B cell (primary cell): ENCODE results near the gene PRXL2A. TPM values are rescaled to one million over a fixed set of nuclear protein-coding genes. Genes with fewer than 3 reads are reported as not detected.

ENCODE experiments used
- ATAC-seq: fragments of 200-7000 bp; cut with Tn5 transposase; one replicate; pipeline ENCODE4 v1.10.0; 2021; ENCODE audit warnings: low read depth, mild to moderate bottlenecking, moderate number of reproducible peaks, moderate library complexity
- CTCF ChIA-PET: fragments of 350-600 bp; sonication (Branson Sonifier 250); formaldehyde crosslinking; loops from one replicate; lab custom pipeline; 2021; ENCODE audit warnings: antibody characterized with exemption, inconsistent platforms; lab: Charles Lee
- POLR2A ChIA-PET: fragments of 350-600 bp; sonication (Branson Sonifier 250); formaldehyde crosslinking; loops from one replicate; lab custom pipeline; 2021; ENCODE audit warnings: antibody characterized with exemption; lab: Charles Lee
- DNase-seq: peaks from one replicate; pipeline ENCODE4 v3.0.0; 2013
- H2AFZ ChIP-seq: 2 replicates; pipeline ENCODE4 v1.6.1; 2012; ENCODE audit warnings: mild to moderate bottlenecking, low read depth, low read length; ENCODE audit not compliant: insufficient read depth, poor library complexity, severe bottlenecking
- H3K27ac ChIP-seq, 2 donors: 1 replicate in 1 of 2; 2 replicates in 1 of 2; pipeline ENCODE4 v1.5.1; 2012 to 2013; ENCODE audit warnings: low read length in 2 of 2, mild to moderate bottlenecking in 2 of 2, moderate library complexity in 1 of 2
- H3K27me3 ChIP-seq, 4 experiments: fragments of 200-600 bp in 1 of 4; sonication (generic) in 1 of 4; replicated peaks in 1 of 4; 1 replicate in 2 of 4; 2 replicates in 2 of 4; pipeline versions ENCODE4 v1.6.1 to v1.7.0; 2013 to 2016; ENCODE audit warnings: low read length in 3 of 4, mild to moderate bottlenecking in 2 of 4, mixed read lengths in 1 of 4, moderate library complexity in 1 of 4; ENCODE audit not compliant: insufficient read depth in 4 of 4, control insufficient read depth in 3 of 4; ENCODE audit errors: control extremely low read depth in 1 of 4
- H3K36me3 ChIP-seq, 2 experiments: replicated peaks in 1 of 2; 1 replicate in 1 of 2; 2 replicates in 1 of 2; pipeline versions ENCODE4 v1.6.1 to v1.7.1; 2013; ENCODE audit warnings: low read length in 1 of 2; ENCODE audit not compliant: insufficient read depth in 2 of 2, control insufficient read depth in 1 of 2; ENCODE audit errors: control extremely low read depth in 1 of 2, extremely low read depth in 1 of 2
- H3K4me1 ChIP-seq, 2 donors: fragments of 200-600 bp in 1 of 2; sonication (generic) in 1 of 2; 1 replicate in 1 of 2; 2 replicates in 1 of 2; pipeline versions ENCODE4 v1.5.1 to v1.6.1; 2013 to 2017; ENCODE audit warnings: low read length in 2 of 2; ENCODE audit not compliant: control insufficient read depth in 2 of 2, insufficient read depth in 2 of 2
- H3K4me2 ChIP-seq: replicated peaks from 2 replicates; pipeline ENCODE3; 2012; ENCODE audit warnings: mild to moderate bottlenecking, low read depth, low read length; ENCODE audit not compliant: poor library complexity, severe bottlenecking
- H3K4me3 ChIP-seq, 5 experiments: fragments of 200-600 bp in 1 of 5; sonication (generic) in 1 of 5; 1 replicate in 3 of 5; 2 replicates in 2 of 5; pipeline versions ENCODE4 v1.5.1 to v1.7.0; 2011 to 2016; ENCODE audit warnings: low read length in 4 of 5, mild to moderate bottlenecking in 4 of 5, low read depth in 2 of 5, control low read depth in 1 of 5, moderate library complexity in 1 of 5; ENCODE audit not compliant: insufficient read depth in 1 of 5; ENCODE audit errors: control extremely low read depth in 1 of 5, extremely low read depth in 1 of 5
- H3K79me2 ChIP-seq: fragments of 200-600 bp; sonication (generic); one replicate; pipeline ENCODE4 v1.6.0; 2016; ENCODE audit warnings: low read length; ENCODE audit not compliant: control insufficient read depth, insufficient read depth
- H3K9ac ChIP-seq: fragments of 200-600 bp; sonication (generic); 2 replicates; pipeline ENCODE4 v1.6.1; 2017; ENCODE audit warnings: mild to moderate bottlenecking, low read length, moderate library complexity
- H3K9me3 ChIP-seq, 3 donors: one replicate each; pipeline versions ENCODE4 v1.6.1 to v1.7.1; 2013; ENCODE audit warnings: low read length in 2 of 3; ENCODE audit not compliant: control insufficient read depth in 2 of 3, insufficient read depth in 1 of 3; ENCODE audit errors: control extremely low read depth in 1 of 3
- H4K20me1 ChIP-seq: 2 replicates; pipeline ENCODE4 v1.6.0; 2012; ENCODE audit warnings: mild to moderate bottlenecking, low read length; ENCODE audit not compliant: insufficient read depth, control insufficient read depth, poor library complexity, severe bottlenecking
- H3K27ac Mint-ChIP-seq: one replicate; pipeline ENCODE4 v1.8.0; 2021; ENCODE audit warnings: mixed read lengths
- H3K27me3 Mint-ChIP-seq: one replicate; pipeline ENCODE4 v1.8.0; 2021; ENCODE audit warnings: mixed read lengths
- H3K4me1 Mint-ChIP-seq: one replicate; pipeline ENCODE4 v1.8.0; 2021; ENCODE audit warnings: mixed read lengths
- H3K4me3 Mint-ChIP-seq: one replicate; pipeline ENCODE4 v1.8.0; 2021; ENCODE audit warnings: mixed read lengths
- H3K9me3 Mint-ChIP-seq: one replicate; pipeline ENCODE4 v1.8.0; 2022; ENCODE audit warnings: mixed read lengths; ENCODE audit not compliant: insufficient read depth
- EZH2 ChIP-seq: IDR thresholded peaks from 2 replicates; pipeline ENCODE4 v1.6.1; 2012; ENCODE audit warnings: borderline replicate concordance, low read depth, mild to moderate bottlenecking, moderate library complexity, low read length; ENCODE audit not compliant: insufficient read depth, poor library complexity, severe bottlenecking
- WGBS: methylation state at CpG from one replicate; pipeline ENCODE4 v1.1.5; 2013; ENCODE audit warnings: missing lambda C conversion rate; ENCODE audit not compliant: insufficient coverage; 5-methylcytosine and 5-hydroxymethylcytosine counted together
- intact Hi-C: fragments of 100-400 bp; cut with micrococcal nuclease; formaldehyde crosslinking; loops from one replicate; pipeline ENCODE4 v1.10.0; 2022
- polyA plus RNA-seq: library from polyadenylated mRNA; depleted of rRNA; stranded (reverse); fragments of >200 nt; gene quantifications from 2 replicates; pipeline ENCODE4 v1.2.3, GENCODE V29; 2012
- total RNA-seq, 2 donors: library from RNA; stranded (reverse); fragments of 120-200 nt in 1 of 2; gene quantifications; 1 replicate in 1 of 2; 2 replicates in 1 of 2; pipeline versions ENCODE4 v1.2.3 to v1.2.4, GENCODE V29; 2013 to 2022
- TF ChIP-seq, protein P1 (sequence below): fragments of 200-600 bp; IDR thresholded peaks from one replicate; pipeline ENCODE4 v1.8.0; 2022; ENCODE audit warnings: antibody characterized with exemption, mild to moderate bottlenecking

Gene PRXL2A
- total and polyA plus RNA-seq, 2 donors (not counting 1 experiment from before 2014, with no cell fraction given): 2.8 to 9.4 TPM

DNA sequence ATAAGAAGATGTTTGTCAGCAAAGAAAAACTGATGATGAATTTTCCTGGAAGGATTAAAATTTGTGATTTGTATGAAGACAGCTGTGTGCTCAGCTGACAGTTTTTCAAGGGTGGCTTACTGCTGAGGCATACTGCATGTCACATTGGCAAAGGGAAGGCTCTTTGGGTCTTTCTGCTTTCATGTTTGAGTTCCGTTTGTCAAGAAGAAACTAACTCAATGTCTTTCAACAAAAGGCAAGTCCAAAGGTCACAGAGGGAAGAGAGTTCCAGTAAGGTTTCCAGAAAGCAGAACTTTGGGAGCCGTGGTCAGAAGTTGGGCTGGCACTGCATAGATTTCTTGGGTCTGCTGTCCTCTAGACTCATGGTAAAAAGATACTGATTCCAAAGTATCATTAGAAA is 34.8 kb upstream of the PRXL2A start:
- no peak overlapping the region for H2AFZ ChIP-seq
- H3K27ac Mint-ChIP-seq: no peak overlapping the region
- no peak overlapping the region for H3K4me3 ChIP-seq
- H3K79me2 ChIP-seq: no peaks in the 10 kb centered on the region
- TF ChIP-seq, protein P1, sequence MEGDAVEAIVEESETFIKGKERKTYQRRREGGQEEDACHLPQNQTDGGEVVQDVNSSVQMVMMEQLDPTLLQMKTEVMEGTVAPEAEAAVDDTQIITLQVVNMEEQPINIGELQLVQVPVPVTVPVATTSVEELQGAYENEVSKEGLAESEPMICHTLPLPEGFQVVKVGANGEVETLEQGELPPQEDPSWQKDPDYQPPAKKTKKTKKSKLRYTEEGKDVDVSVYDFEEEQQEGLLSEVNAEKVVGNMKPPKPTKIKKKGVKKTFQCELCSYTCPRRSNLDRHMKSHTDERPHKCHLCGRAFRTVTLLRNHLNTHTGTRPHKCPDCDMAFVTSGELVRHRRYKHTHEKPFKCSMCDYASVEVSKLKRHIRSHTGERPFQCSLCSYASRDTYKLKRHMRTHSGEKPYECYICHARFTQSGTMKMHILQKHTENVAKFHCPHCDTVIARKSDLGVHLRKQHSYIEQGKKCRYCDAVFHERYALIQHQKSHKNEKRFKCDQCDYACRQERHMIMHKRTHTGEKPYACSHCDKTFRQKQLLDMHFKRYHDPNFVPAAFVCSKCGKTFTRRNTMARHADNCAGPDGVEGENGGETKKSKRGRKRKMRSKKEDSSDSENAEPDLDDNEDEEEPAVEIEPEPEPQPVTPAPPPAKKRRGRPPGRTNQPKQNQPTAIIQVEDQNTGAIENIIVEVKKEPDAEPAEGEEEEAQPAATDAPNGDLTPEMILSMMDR: no peak
- TF ChIP-seq EZH2: no peak
- ATAC-seq (no peak), DNase-seq (no peak)
- no peaks in the 10 kb centered on the region for H4K20me1 ChIP-seq
- H3K4me3 Mint-ChIP-seq: no peak overlapping the region
- H3K27ac ChIP-seq: no peak overlapping the region
- intact Hi-C loops: no loop called here
- POLR2A ChIA-PET: no interaction called here
- H3K9ac ChIP-seq: no peak overlapping the region
- no peaks in the 10 kb centered on the region for H3K27me3 ChIP-seq
- peaks cover 3% of the 10 kb centered on the region for H3K27me3 Mint-ChIP-seq
- WGBS: no CpG with 5 or more reads among the region's 2 CpGs
- no peaks in the 10 kb centered on the region for H3K9me3 Mint-ChIP-seq
- CTCF ChIA-PET: interaction anchor here (0.8 to 3.8 kb wide), 2 partner anchors 132 to 290 kb away, joined by 3 to 16 read pairs; no protein-coding TSS in a partner anchor
- no peak overlapping the region for H3K4me2 ChIP-seq
- no peaks in the 10 kb centered on the region for H3K9me3 ChIP-seq
- peaks cover 4% of the 10 kb centered on the region for H3K4me1 Mint-ChIP-seq
- H3K4me1 ChIP-seq: no peaks in the 10 kb centered on the region
- no peaks in the 10 kb centered on the region for H3K36me3 ChIP-seq

DNA sequence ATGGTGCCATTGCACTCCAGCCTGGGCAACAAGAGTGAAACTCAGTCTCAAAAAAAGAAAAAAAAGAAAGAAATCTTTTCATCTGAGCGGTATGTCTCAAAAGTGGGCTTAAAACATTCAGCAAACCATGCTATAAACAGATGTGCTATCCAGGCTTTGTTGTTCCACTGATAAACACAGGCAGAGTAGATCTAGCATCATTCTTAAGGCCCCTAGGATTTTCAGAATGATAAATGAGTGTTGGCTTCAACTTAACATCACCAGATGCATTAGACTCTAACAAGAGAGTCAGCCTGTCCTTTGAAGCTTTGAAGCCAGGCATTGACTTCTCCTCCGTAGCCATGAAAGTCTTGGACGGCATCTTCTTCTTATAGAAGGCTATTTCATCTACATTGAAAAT is 28.6 kb upstream of the PRXL2A start:
- Mint-ChIP-seq H3K27me3 (peaks cover 5% of the 10 kb centered on the region), H3K27ac (no peak overlapping the region), H3K4me1 (peaks cover 8% of the 10 kb centered on the region), H3K4me3 (no peak overlapping the region), H3K9me3 (no peaks in the 10 kb centered on the region)
- no peak for DNase-seq
- intact Hi-C loops: no loop called here
- Histone ChIP-seq H3K27ac (no peak overlapping the region), H3K36me3 (no peaks in the 10 kb centered on the region), H3K4me1 (peaks cover 4 to 6% of the 10 kb centered on the region in 2 donors), H3K4me2 (no peak overlapping the region), H2AFZ (no peak overlapping the region), H3K9ac (no peak overlapping the region), H3K27me3 (peaks cover 0 to 3% (median 1%) of the 10 kb centered on the region in 4 experiments), H4K20me1 (no peaks in the 10 kb centered on the region), H3K9me3 (no peaks in the 10 kb centered on the region), H3K4me3 (no peak overlapping the region), H3K79me2 (no peaks in the 10 kb centered on the region)
- POLR2A ChIA-PET: no interaction called here
- CTCF ChIA-PET: interaction anchor here (1.0 to 10.3 kb wide), 3 partner anchors 65 to 124 kb away, joined by 3 to 273 read pairs (median 4); no protein-coding TSS in a partner anchor
- TF ChIP-seq EZH2: no peak
- TF ChIP-seq, protein P1: no peak
- no peak for ATAC-seq
- no CpG with 5 or more reads among the region's 3 CpGs for WGBS
